Measurements from ENCODE around the gene PCBP3.
"Not testable (repeated sequence)": the region's sequence is repeated elsewhere in the genome, so short reads cannot be mapped to it uniquely, and the experiment has no call there.

PCBP3 gene

GRCh38 chr21:45852386-45852785 lies 208.9 kb downstream of the PCBP3 start:
- not testable (repeated sequence) for DNase-seq

DNA sequence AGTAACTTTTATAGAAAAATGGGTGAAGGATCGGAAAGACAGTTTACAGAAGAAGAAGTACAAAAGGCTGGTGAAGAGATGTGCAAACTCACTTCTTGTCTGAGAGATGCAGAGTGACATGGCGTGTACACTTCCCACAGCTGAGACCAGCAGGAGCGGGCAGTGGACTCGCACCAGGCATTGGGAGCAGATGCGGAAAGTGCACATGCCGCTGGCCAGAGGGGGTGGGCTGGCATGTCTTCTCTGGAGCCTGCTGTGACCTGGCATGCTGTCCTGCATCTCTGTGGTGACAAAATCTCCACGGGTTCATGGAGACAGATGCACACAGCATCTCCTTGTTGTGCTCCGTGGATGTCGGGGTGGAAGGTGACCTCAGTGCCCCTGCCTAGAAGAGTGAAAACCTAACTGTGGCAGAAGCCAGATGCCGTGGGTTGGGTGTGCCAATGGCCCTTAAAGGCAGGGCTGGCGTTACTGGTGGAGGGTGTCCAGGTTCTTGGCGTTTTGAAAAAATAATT lies 209.4 kb downstream of the PCBP3 start:
- DNase-seq: no peak

GRCh38 chr21:45853703-45854342 lies 210.3 kb downstream of the PCBP3 start:
- no peak for DNase-seq

DNA sequence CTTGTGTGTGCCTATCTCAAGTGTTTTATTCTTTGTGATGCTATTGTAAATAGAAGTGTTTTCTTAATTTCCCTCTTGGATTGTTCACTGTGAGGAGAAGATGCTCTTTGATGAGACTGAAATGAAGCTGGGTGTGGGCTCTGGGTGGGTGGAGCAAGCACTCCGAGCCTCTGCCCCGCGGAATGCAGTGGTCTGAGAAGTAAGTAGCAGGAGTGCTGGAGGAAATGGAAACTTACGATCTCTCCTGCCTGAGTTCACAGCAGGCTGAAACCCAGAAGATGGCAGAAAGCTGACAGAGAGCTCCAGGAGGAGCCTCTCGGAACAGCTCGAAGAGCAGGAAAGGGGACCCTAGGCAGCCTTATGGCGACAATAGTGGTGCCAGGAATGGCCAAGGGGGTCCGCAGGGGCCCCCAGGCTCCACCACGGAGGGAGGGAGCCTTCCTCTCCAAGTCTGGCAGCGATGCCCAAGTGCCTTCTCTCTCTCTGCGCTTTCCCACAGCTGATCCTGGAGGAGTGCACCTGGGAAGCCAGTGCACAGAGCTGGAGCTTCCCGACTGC lies 211.2 kb downstream of the PCBP3 start:
- no peak for DNase-seq

DNA sequence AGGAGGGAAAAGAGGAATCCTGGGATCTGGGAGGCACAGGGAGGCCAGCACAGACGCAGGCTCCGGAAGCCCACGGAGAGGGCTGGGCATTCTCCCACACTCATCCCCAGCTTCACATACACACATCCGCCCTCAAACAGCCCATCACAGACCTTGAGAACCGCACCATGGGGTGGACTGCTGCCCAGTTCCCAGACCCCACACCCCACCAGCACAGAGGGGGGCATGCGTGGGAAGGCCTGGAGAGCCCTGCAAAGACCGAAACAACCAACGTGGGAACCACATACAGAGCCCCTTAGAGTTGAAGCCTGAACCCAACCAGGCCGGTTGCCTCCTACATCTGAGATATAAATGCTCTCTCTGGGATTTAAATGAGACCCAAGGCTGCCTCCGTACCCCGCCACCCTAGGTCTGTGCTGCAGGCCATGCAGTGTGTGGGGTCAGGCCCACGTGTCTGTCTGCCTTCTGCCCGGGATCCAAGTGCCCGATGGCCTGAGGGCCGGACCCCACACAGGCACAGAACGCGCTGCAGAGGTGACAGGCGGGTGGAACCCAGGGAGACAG lies 211.8 kb downstream of the PCBP3 start:
- DNase-seq: no peak

- no peak for DNase-seq
Observed at GRCh38 chr21:45856442-45856841, 212.9 kb downstream of the PCBP3 start.

DNA sequence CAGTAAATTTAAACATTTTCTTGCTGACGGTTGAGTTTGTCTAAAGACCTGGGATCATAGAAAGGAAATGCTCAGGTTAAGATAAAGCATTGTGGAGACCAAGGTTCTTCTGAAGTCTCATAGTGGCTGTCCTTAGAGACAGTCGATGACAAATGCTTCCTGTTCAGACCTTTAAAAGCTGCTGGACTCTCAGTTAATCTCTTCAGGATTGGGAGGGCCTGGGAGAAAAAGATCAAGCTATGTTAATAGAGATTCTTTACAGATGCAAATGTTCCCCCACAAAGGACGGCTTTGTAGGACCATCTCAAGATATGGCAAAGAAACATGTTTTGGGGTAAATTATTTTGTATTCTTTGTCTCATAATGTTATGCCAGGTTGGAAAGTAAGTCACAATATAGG lies 213.4 kb downstream of the PCBP3 start:
- no peak for DNase-seq

GRCh38 chr21:45857761-45858160 lies 214.2 kb downstream of the PCBP3 start:
- DNase-seq: no peak

DNA sequence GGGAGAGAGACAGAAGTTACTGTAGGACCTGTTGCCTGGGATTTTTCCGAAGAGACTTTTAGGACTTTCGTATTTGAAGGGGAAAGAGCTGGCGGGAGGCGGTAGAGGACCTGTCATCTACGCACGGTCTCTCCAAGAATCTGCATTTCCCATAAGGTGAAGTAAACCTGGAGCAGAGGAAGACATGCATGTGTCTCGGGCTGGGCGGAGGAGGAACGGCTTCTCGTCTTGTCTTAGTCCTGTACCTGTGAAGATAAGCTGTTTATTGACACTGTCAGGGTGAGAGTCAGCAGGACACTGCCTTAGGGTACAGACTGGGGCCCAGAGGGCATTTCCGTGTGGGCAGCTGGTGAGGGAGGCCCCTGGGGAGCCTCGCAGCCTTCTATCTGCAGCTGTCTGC lies 214.7 kb downstream of the PCBP3 start:
- DNase-seq: no peak

DNA sequence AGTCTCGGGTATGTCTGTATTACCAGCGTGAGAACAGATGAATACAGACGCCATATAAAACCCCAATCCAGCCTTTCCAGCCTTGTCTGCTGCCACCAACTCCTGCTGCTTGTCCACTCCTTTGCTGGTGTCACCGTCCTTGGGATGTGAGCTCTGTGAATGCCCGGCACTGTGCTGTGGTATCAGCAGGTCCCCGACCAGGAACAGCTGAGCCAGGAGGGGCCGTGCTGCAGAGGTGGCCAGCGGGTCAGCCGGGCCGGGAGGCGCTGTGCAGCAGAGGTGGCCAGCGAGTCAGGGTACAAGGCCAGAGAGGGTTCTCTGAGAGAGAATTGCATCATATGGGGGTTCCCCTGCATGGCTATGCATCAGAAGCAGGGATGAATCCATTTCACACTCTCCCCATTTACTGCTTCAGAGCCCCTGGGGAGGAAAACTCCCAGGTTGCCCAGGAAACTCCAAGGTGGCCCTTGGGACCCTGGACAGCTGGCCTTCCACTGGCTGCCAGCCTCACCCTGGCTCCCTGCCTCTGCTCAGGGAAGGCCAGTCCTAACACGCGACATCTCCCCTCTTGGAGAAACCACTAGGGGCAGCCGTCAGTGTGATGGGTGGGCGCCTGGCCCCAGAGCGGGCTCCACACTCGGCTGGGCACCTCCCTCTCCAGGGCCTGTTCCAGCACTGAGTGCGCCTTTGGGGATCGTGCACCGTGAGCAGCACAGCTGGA lies 215.7 kb downstream of the PCBP3 start:
- no peak for DNase-seq

DNA sequence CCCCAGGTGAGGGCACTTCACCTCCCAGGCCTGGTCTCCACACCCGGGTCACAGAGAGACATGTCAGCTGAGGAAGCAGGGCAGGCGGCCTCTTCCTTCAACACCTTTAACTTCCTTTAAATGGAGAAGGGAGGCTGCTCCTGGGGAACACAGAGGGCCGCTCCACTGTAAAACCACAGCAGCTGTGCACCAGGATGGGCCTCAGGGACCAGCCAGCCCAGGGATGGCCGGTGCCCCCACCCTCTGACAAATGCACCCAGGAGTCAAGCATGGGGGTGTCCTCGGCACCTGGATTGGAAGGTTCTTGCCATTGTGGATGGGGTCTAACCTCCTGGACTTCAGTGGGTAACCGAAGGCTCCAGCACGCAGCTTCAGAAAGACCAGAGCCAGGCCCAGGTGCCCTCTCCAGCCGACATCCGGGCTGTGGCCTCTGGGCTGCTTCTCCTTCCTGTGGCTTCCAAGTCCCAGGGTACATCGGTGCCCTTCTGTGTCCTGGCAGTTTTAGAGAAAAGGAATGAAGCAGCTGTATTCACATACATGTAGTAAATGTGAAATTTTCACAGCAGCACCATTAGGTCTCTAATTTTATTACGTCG lies 216.3 kb downstream of the PCBP3 start:
- no peak for DNase-seq

- DNase-seq: no peak
Observed at GRCh38 chr21:45860493-45861155, 217.1 kb downstream of the PCBP3 start.

DNA sequence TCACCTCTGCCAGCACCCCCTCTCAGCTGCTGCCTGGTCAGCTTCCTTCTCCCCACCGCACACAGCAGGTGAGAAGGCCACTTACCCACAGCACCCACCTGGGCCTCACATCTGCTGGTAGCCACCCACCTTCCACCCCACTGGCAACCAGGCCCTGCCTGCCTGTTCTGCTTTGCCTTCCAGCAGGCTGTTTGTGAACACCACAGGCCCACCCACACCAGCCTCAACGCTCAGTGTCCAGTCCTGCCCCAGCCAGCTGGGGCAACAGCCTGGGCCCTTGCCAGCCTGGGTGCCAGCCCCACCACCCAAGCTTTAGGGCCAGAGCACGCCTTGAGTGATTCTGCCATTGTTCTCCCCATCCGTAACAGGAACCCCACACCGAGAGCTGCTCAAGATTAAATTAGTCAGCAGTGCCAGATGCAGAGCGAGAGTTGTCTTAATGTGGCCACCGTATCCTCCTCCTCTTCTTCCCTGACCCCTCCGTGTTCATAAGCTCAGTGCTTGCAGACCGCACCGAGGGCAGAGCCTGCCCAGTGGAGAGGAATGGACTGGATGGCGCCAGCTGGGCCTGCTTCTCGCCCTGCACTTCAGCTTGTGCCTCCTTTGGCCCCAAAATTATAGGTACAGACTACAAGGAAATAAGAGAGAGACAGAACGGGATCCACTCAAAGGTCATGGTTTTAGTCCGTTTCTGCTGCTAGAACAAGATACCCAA lies 217.8 kb downstream of the PCBP3 start:
- no peak for DNase-seq

DNA sequence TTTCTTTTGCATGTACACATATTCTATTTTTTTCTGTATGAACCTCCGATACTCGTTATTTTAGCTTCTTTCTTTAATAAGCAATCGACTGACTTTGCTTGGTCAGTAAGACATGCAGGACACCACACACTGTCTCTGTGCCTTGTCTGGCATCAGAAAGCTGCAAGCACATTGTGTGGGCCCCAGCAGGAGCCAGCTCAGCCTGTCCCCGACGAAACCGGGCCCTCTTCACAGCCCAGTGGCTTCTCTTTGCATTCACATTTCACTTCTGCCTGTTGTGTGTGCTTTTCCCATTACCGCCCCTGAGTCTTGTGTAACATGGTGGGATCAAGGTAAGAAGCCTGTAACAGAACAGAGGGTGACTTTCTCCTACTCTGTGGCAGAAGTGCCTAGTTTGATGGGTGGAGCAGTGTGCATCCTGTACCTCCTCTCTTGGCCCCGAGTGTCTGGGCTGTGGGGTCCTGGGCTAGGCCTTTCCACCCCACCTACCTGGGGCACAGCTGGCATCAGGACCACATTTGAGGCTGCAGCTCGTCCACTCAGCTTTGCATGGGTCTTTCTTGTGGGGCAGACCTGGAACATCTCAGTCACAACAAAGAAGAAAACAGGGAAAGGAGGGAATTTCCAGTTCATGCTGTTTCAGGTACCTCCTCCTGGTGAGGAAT lies 219.2 kb downstream of the PCBP3 start:
- DNase-seq: no peak

GRCh38 chr21:45863267-45863666 lies 219.7 kb downstream of the PCBP3 start:
- no peak for DNase-seq

DNA sequence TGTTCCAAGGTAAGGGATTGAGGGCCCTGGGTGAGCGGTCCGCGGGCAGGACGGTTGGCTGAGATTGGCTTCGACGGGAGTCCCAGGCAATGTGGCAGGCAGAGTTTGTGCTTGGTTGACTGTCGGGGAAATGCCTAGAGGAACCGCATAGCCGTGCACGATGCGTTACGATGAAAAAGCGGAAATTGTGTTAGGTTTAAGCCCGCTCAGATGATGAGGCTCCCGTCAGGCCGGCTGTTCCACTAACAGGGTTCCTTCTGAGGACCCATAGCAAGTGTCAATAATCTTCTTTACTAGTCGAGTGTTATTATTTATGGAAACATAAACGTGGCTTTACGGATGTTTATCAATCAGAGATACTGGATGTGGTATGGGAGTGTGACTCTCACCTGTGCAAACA lies 220.2 kb downstream of the PCBP3 start:
- no peak for DNase-seq

GRCh38 chr21:45864436-45864835 lies 220.9 kb downstream of the PCBP3 start:
- no peak for DNase-seq

DNA sequence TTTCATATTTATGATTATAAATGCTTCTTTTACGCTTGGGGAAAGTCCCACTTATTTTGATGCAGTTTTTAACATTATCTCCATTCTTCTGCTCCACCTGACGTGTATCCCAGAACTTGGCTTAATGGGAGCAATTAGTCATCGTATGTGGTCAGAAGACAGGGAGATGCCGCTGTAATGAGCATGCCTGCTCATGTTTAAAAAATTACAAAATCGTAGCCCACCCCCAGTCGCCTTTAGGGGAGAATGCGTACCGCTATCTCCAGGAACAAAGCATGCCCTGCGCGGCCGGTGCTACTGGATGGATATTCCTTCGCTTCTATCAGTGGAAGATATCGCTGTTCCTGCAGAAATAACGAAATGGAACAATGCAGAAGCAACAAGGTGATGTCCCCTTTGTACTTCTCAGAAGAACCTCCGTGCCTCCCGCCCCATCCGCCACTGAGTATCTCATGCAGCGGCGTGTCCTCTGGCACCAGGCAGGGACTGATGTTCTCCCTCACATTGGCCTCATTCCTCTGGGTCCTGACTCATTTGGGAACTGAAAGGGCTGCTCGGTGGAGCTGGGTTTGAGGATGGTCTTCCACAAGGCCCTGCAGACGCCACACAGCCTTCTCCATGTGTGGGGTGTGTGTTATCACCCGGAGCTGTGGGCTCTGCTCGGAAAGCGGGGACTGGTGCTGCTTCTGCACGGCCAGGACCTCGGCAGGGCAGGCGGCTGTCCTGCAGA lies 221.7 kb downstream of the PCBP3 start:
- DNase-seq: no peak

- DNase-seq: no peak
Observed at GRCh38 chr21:45866551-45866950, 223.0 kb downstream of the PCBP3 start.

GRCh38 chr21:45867041-45867666 lies 223.6 kb downstream of the PCBP3 start:
- no peak for DNase-seq

Data from NCI-H748 treated with DMSO at 0.1 percent for 48 hours (cell line).